H9 (cell line): ENCODE results near the gene FAM120C. TPM values are rescaled to one million over a fixed set of nuclear protein-coding genes. Genes with fewer than 3 reads are reported as not detected.

Source experiments
- DNase-seq: peaks from one replicate; pipeline ENCODE4 v3.0.0-alpha.2; 2017
- H2AFZ ChIP-seq: one replicate; pipeline ENCODE4 v1.6.1; 2013; ENCODE audit warnings: mild to moderate bottlenecking, low read length, control low read depth, moderate library complexity
- H2AK5ac ChIP-seq: 2 replicates; pipeline ENCODE4 v1.6.1; 2013; ENCODE audit warnings: low read length, control low read depth, mixed read lengths; ENCODE audit not compliant: insufficient read length
- H2BK120ac ChIP-seq: one replicate; pipeline ENCODE4 v1.6.1; 2013; ENCODE audit warnings: low read depth, mild to moderate bottlenecking, low read length, control low read depth, inconsistent platforms; ENCODE audit not compliant: poor library complexity, severe bottlenecking
- H2BK12ac ChIP-seq: 2 replicates; pipeline ENCODE4 v1.6.1; 2013; ENCODE audit warnings: low read length, control low read depth, mixed read lengths, low read depth; ENCODE audit not compliant: insufficient read length
- H2BK15ac ChIP-seq: 2 replicates; pipeline ENCODE4 v1.6.1; 2013; ENCODE audit warnings: low read depth, low read length, control low read depth
- H2BK20ac ChIP-seq: one replicate; pipeline ENCODE4 v1.6.1; 2013; ENCODE audit warnings: low read depth, mild to moderate bottlenecking, low read length, control low read depth, inconsistent platforms; ENCODE audit not compliant: poor library complexity, severe bottlenecking
- H2BK5ac ChIP-seq: 2 replicates; pipeline ENCODE4 v1.6.1; 2013; ENCODE audit warnings: low read length, control low read depth, mixed read lengths; ENCODE audit not compliant: insufficient read length
- H3K14ac ChIP-seq: 2 replicates; pipeline ENCODE4 v1.6.1; 2013; ENCODE audit warnings: low read length, control low read depth; ENCODE audit not compliant: insufficient read depth
- H3K18ac ChIP-seq: 2 replicates; pipeline ENCODE4 v1.6.1; 2013; ENCODE audit warnings: low read depth, mild to moderate bottlenecking, mixed read lengths, low read length, control low read depth; ENCODE audit not compliant: insufficient read length
- H3K23ac ChIP-seq: 2 replicates; pipeline ENCODE4 v1.6.1; 2013; ENCODE audit warnings: low read length, control low read depth, mixed read lengths, low read depth; ENCODE audit not compliant: insufficient read length
- H3K23me2 ChIP-seq: 2 replicates; pipeline ENCODE4 v1.6.1; 2013; ENCODE audit warnings: low read depth, mild to moderate bottlenecking, mixed read lengths, low read length, control low read depth; ENCODE audit not compliant: insufficient read length, poor library complexity, severe bottlenecking
- H3K27ac ChIP-seq: 2 replicates; pipeline ENCODE4 v1.5.1; 2013; ENCODE audit warnings: low read length, control low read depth, mixed read lengths, low read depth; ENCODE audit not compliant: insufficient read length
- H3K27me3 ChIP-seq: 2 replicates; pipeline ENCODE4 v1.6.1; 2013; ENCODE audit warnings: low read length, control low read depth, inconsistent platforms; ENCODE audit not compliant: insufficient read depth
- H3K4ac ChIP-seq: 2 replicates; pipeline ENCODE4 v1.6.1; 2013; ENCODE audit warnings: low read depth, mild to moderate bottlenecking, control low read depth, inconsistent platforms, low read length, moderate library complexity
- H3K4me1 ChIP-seq: 2 replicates; pipeline ENCODE4 v1.6.1; 2013; ENCODE audit warnings: low read length, control low read depth, inconsistent platforms; ENCODE audit not compliant: insufficient read depth
- H3K4me2 ChIP-seq: 2 replicates; pipeline ENCODE4 v1.6.1; 2013; ENCODE audit warnings: low read length, control low read depth, mixed read lengths; ENCODE audit not compliant: insufficient read length, insufficient read depth
- H3K56ac ChIP-seq: 2 replicates; pipeline ENCODE4 v1.6.1; 2013; ENCODE audit warnings: low read depth, mild to moderate bottlenecking, mixed read lengths, low read length, control low read depth; ENCODE audit not compliant: insufficient read length
- H3K79me1 ChIP-seq: 2 replicates; pipeline ENCODE4 v1.6.1; 2013; ENCODE audit warnings: low read depth, mild to moderate bottlenecking, moderate library complexity, low read length, control low read depth, inconsistent platforms; ENCODE audit not compliant: insufficient read depth, poor library complexity, severe bottlenecking
- H3K79me2 ChIP-seq: 2 replicates; pipeline ENCODE4 v1.6.1; 2013; ENCODE audit warnings: low read length, control low read depth, inconsistent platforms; ENCODE audit not compliant: insufficient read depth
- H3K9ac ChIP-seq: 2 replicates; pipeline ENCODE4 v1.6.1; 2013; ENCODE audit warnings: low read length, control low read depth, mixed read lengths; ENCODE audit not compliant: insufficient read length; ENCODE audit errors: extremely low read depth
- H3K9me3 ChIP-seq: one replicate; pipeline ENCODE4 v1.6.1; 2013; ENCODE audit warnings: low read depth, low read length, inconsistent platforms; ENCODE audit not compliant: control insufficient read depth
- H3T11ph ChIP-seq: one replicate; pipeline ENCODE4 v1.6.1; 2013; ENCODE audit warnings: mild to moderate bottlenecking, low read length, control low read depth, inconsistent platforms
- H4K20me1 ChIP-seq: one replicate; pipeline ENCODE4 v1.6.1; 2013; ENCODE audit not compliant: control insufficient read depth, insufficient read length, insufficient read depth
- H4K5ac ChIP-seq: 2 replicates; pipeline ENCODE4 v1.6.1; 2013; ENCODE audit warnings: low read depth, mild to moderate bottlenecking, mixed read lengths, low read length, control low read depth; ENCODE audit not compliant: insufficient read length
- H4K8ac ChIP-seq: replicated peaks from 2 replicates; pipeline ENCODE4 v1.6.1; 2013; ENCODE audit warnings: low read length, control low read depth, mixed read lengths, low read depth; ENCODE audit not compliant: insufficient read length
- H4K91ac ChIP-seq: 2 replicates; pipeline ENCODE4 v1.6.1; 2013; ENCODE audit warnings: low read depth, mild to moderate bottlenecking, moderate library complexity, mixed read lengths, low read length, control low read depth; ENCODE audit not compliant: insufficient read length
- H3K27ac Mint-ChIP-seq, 3 experiments: 2 replicates in 2 of 3; 3 replicates in 1 of 3; pipeline ENCODE4 v1.8.0; 2020 to 2021; ENCODE audit warnings: mixed read lengths in 3 of 3, mild to moderate bottlenecking in 1 of 3, moderate library complexity in 1 of 3
- H3K27me3 Mint-ChIP-seq: 2 replicates; pipeline ENCODE4 v1.8.0; 2021; ENCODE audit warnings: low read depth, mild to moderate bottlenecking, moderate library complexity, mixed read lengths
- H3K36me3 Mint-ChIP-seq, 3 experiments: 2 replicates in 2 of 3; 3 replicates in 1 of 3; pipeline ENCODE4 v1.8.0; 2020 to 2021; ENCODE audit warnings: low read depth in 3 of 3, mixed read lengths in 3 of 3; ENCODE audit not compliant: insufficient read depth in 1 of 3
- H3K4me1 Mint-ChIP-seq, 2 experiments: 2 replicates each; pipeline ENCODE4 v1.8.0; 2020; ENCODE audit warnings: mixed read lengths in 2 of 2
- H3K4me3 Mint-ChIP-seq, 2 experiments: 2 replicates in 1 of 2; 3 replicates in 1 of 2; pipeline ENCODE4 v1.8.0; 2020 to 2021; ENCODE audit warnings: mild to moderate bottlenecking in 2 of 2, mixed read lengths in 2 of 2, moderate library complexity in 1 of 2
- H3K9me3 Mint-ChIP-seq, 2 experiments: 2 replicates in 1 of 2; 3 replicates in 1 of 2; pipeline ENCODE4 v1.8.0; 2020; ENCODE audit warnings: mild to moderate bottlenecking in 2 of 2, mixed read lengths in 2 of 2, moderate library complexity in 1 of 2
- CTCF ChIP-seq: fragments of 200-600 bp; sonication (generic); conservative IDR thresholded peaks from 3 replicates; pipeline ENCODE4 v1.8.0; 2021; ENCODE audit warnings: antibody characterized with exemption, mild to moderate bottlenecking
- WGBS: extraction: QIAGEN DNeasy Blood & Tissue Kit; methylation state at CpG from one replicate; pipeline ENCODE4 v1.1.7; 2013; ENCODE audit warnings: missing lambda C conversion rate, low lambda C conversion rate, mixed read lengths; ENCODE audit not compliant: insufficient read length; ENCODE audit errors: extremely low coverage; 5-methylcytosine and 5-hydroxymethylcytosine counted together
- total RNA-seq: library from RNA; stranded (reverse); gene quantifications from 2 replicates; pipeline ENCODE4 v1.2.1, GENCODE V29; 2021

FAM120C gene
- total RNA-seq, 1 experiment from 2014 or later: 9.2 TPM

DNA sequence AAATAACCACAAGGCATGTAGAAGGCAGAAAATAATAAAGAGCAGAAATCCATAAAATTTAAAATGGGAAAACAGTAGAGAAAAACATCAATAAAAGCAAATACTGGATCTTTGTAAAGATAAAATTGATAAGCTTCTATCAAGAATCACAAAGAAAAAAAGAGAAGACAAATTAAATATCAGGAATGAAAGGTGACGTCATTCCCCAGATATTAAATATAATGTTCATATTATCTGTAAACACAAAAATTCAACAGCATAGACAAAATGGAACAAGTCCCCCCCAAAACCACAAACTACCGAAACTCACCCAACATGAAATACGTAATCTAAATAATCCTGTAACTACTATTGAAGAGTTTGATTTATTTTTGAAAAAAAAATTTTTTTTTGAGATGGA lies 30.5 kb upstream of the FAM120C start:
- H2AFZ ChIP-seq: no peak overlapping the region
- no peaks in the 10 kb centered on the region for H3K79me2 ChIP-seq
- Mint-ChIP-seq H3K9me3 (peaks cover 78 to 84% of the 10 kb centered on the region in 2 experiments), H3K4me3 (no peak overlapping the region), H3K27me3 (no peaks in the 10 kb centered on the region; the same call in 1 of the 2 replicates), H3K27ac (no peak overlapping the region), H3K36me3 (peaks cover 20 to 37% (median 26%) of the 10 kb centered on the region in 3 experiments), H3K4me1 (no peaks in the 10 kb centered on the region)
- H4K91ac ChIP-seq: no peak overlapping the region
- no peaks in the 10 kb centered on the region for H4K20me1 ChIP-seq
- no peak for DNase-seq
- no peak overlapping the region for H2BK5ac ChIP-seq
- no peak overlapping the region for H2BK120ac ChIP-seq
- H2BK20ac ChIP-seq: no peak overlapping the region
- no peaks in the 10 kb centered on the region for H3K79me1 ChIP-seq
- no peak overlapping the region for H3T11ph ChIP-seq
- no peaks in the 10 kb centered on the region for H3K4me1 ChIP-seq
- WGBS: 100% methylated on average over 2 of the region's 3 CpGs
- H3K4me2 ChIP-seq: no peak overlapping the region
- no peak overlapping the region for H2AK5ac ChIP-seq
- no peaks in the 10 kb centered on the region for H3K23me2 ChIP-seq
- H2BK12ac ChIP-seq: no peak overlapping the region
- no peak overlapping the region for H3K56ac ChIP-seq
- no peak overlapping the region for H3K9ac ChIP-seq
- H4K5ac ChIP-seq: no peak overlapping the region
- H3K23ac ChIP-seq: no peak overlapping the region
- no peak for TF ChIP-seq CTCF
- H3K4ac ChIP-seq: no peak overlapping the region
- H3K9me3 ChIP-seq: peaks cover 12% of the 10 kb centered on the region
- no peaks in the 10 kb centered on the region for H3K27me3 ChIP-seq
- no peak overlapping the region for H4K8ac ChIP-seq
- H3K18ac ChIP-seq: no peak overlapping the region
- no peak overlapping the region for H3K14ac ChIP-seq
- H3K27ac ChIP-seq: no peak overlapping the region
- no peak overlapping the region for H2BK15ac ChIP-seq
